ENCODE measurements around the gene PIH1D1.

Gene PIH1D1

DNA sequence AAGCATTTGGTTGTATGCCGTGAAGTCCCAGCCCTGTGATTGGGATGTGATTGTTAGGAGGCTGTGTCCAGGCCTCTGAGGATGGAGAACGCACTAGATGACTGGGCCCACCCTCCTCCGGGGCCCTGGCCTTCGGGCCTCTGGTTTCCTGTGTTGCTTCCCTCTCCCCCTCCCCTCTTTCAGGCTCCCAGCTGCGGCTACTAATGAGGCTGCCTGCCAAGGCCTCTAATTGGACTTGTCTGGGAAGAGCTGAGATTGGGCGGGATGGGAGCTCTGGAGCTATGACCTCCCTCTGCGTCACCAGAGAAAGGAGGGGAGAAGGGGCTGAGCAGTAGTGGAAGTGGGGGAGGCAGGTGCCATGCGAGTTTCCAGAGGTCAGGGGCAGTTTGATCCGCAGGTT, 38.3 kb downstream of the PIH1D1 start:
- no peak overlapping the region for H3K4me3 ChIP-seq (ENCODE audit: insufficient read length, low read depth)
- no peaks in the 10 kb centered on the region for H3K27me3 ChIP-seq (ENCODE audit: insufficient read depth, insufficient read length)

DNA sequence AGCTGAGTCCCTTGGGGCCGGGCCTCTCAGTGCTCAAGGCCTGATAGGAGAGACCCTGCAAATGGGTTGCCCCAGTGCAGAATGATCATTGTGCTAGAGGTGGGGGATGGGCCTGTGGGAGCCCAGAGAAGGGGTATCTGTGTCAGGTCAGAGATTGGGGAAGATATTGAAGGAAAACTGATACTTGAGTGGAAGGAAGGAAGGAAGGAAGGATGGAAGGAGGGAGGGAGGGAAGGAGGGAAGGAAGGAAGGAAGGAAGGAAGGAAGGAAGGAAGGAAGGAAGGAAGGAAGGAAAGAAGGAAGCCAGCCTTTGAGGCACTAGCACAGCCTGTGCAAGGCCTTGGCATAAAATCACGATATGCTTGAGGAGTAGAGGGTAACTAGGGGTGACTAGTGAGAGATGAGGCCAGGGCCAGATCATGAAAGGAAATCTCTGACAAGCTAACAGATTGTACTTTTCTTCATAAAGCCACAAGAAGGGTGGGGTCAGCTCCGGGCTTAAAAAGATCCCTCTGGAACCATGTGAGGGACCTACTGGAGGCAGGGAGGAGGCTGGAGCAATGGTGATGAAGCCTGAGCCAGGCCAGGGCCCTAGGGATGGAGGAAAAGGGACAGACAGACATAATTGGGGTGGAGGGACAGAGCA, 39.8 kb downstream of the PIH1D1 start:
- no peaks in the 10 kb centered on the region for H3K9me3 ChIP-seq (ENCODE audit: insufficient read depth, low read length)
- no peaks in the 10 kb centered on the region for H3K27me3 ChIP-seq (ENCODE audit: insufficient read depth, insufficient read length)
- H3K4me1 ChIP-seq (ENCODE audit: insufficient read depth, insufficient read length): peaks cover 21% of the 10 kb centered on the region
- TF ChIP-seq ZNF274 (IDR thresholded peaks at IDR 0.05; ENCODE audit: low read depth, low read length) (no peak), YY1 (IDR thresholded peaks at IDR 0.05; ENCODE audit: insufficient read depth, insufficient read length) (no peak), SUZ12 (IDR thresholded peaks at IDR 0.05; ENCODE audit: extremely low read depth, insufficient read depth, insufficient read length) (no peak)
- no peak for DNase-seq (ENCODE audit: low read depth, low spot score)
- no peaks in the 10 kb centered on the region for H3K36me3 ChIP-seq (ENCODE audit: insufficient read depth, insufficient read length, low read length)
- H3K4me3 ChIP-seq (ENCODE audit: insufficient read length, low read depth): no peak overlapping the region
- no peak overlapping the region for H3K9ac ChIP-seq (ENCODE audit: insufficient read length, low read depth)

More for the DNA sequence above, 38.3 kb downstream of the PIH1D1 start:
- H3K9ac ChIP-seq (ENCODE audit: insufficient read length, low read depth): no peak overlapping the region
- H3K9me3 ChIP-seq (ENCODE audit: insufficient read depth, low read length): no peaks in the 10 kb centered on the region
- no peaks in the 10 kb centered on the region for H3K36me3 ChIP-seq (ENCODE audit: insufficient read depth, insufficient read length, low read length)
- DNase-seq (ENCODE audit: low read depth, low spot score): no peak
- H3K4me1 ChIP-seq (ENCODE audit: insufficient read depth, insufficient read length): peaks cover 25% of the 10 kb centered on the region
- TF ChIP-seq YY1 (IDR thresholded peaks at IDR 0.05; ENCODE audit: insufficient read depth, insufficient read length) (no peak), SUZ12 (IDR thresholded peaks at IDR 0.05; ENCODE audit: extremely low read depth, insufficient read depth, insufficient read length) (no peak), ZNF274 (IDR thresholded peaks at IDR 0.05; ENCODE audit: low read depth, low read length) (no peak)

DNA sequence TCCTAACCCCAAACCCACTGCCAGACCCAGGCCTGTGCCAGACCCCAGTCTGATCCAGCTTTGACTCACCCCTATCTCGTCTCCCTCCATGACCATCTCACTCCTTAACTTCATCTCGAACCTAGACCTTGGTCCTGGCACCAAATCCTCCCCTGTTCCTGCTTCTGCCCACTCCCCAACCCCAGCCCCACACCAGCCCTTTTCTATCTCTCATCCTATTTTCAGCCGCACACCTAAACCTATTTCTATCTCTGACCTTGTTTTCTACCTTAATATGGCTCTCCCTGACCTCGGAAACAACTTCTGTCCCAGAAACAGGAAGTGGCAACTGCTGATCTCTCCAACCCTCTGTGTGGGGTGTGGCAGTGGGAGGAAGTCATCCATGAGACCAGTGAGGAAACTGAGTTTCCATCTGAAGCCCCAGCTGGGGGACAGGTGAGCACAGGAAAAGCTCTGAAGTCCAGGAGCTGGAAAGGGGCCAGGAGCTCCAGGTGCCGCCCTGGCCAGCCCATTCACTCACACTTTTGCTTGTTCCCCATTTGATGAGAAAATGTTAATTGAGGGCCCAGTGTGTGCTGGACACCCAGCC, 42.1 kb downstream of the PIH1D1 start:
- Histone ChIP-seq H3K4me1 (ENCODE audit: insufficient read depth, insufficient read length) (peaks cover 15% of the 10 kb centered on the region), H3K9me3 (ENCODE audit: insufficient read depth, low read length) (no peaks in the 10 kb centered on the region), H3K27me3 (ENCODE audit: insufficient read depth, insufficient read length) (no peaks in the 10 kb centered on the region), H3K36me3 (ENCODE audit: insufficient read depth, insufficient read length, low read length) (no peaks in the 10 kb centered on the region), H3K4me3 (ENCODE audit: insufficient read length, low read depth) (no peak overlapping the region), H3K9ac (ENCODE audit: insufficient read length, low read depth) (no peak overlapping the region)
- TF ChIP-seq ZNF274 (IDR thresholded peaks at IDR 0.05; ENCODE audit: low read depth, low read length): no peak
- TF ChIP-seq YY1 (IDR thresholded peaks at IDR 0.05; ENCODE audit: insufficient read depth, insufficient read length): no peak
- no peak for TF ChIP-seq SUZ12 (IDR thresholded peaks at IDR 0.05; ENCODE audit: extremely low read depth, insufficient read depth, insufficient read length)
- no peak for DNase-seq (ENCODE audit: low read depth, low spot score)

DNA sequence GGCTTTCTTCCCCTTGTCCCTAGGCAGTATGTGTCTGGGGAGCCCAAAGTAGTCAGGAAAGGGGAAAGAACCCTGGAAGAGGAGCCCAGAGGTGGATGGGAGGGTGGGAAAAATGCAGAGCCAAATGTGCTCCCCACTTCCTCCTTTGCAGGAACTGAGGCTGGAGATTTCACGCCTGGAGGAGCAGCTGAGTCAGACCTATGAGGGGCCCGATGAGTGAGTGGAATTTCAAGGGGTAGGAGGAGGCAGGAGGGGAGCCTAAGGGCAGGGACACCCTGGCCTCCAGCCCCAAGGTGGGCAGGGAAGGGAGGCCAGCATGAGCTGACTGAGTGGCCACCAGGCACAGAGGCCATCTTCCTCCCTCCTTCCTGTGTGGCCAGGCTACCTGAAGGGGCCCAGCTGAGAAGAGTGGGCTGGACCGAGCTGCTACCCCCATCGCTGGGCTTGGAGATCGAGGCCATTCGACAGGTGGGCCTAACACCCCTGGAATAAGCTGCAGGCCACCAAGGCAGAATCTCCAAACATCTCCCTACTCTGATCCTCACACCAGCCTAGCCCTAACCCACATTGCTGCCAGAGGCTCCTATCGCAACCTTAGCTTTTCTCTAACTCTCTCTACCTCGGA, 42.7 kb downstream of the PIH1D1 start:
- no peak for DNase-seq (ENCODE audit: low read depth, low spot score)
- no peak overlapping the region for H3K9ac ChIP-seq (ENCODE audit: insufficient read length, low read depth)
- no peak overlapping the region for H3K4me3 ChIP-seq (ENCODE audit: insufficient read length, low read depth)
- H3K9me3 ChIP-seq (ENCODE audit: insufficient read depth, low read length): no peaks in the 10 kb centered on the region
- no peaks in the 10 kb centered on the region for H3K27me3 ChIP-seq (ENCODE audit: insufficient read depth, insufficient read length)
- no peaks in the 10 kb centered on the region for H3K36me3 ChIP-seq (ENCODE audit: insufficient read depth, insufficient read length, low read length)
- TF ChIP-seq SUZ12 (IDR thresholded peaks at IDR 0.05; ENCODE audit: extremely low read depth, insufficient read depth, insufficient read length) (no peak), YY1 (IDR thresholded peaks at IDR 0.05; ENCODE audit: insufficient read depth, insufficient read length) (no peak), ZNF274 (IDR thresholded peaks at IDR 0.05; ENCODE audit: low read depth, low read length) (no peak)
- H3K4me1 ChIP-seq (ENCODE audit: insufficient read depth, insufficient read length): peaks cover 20% of the 10 kb centered on the region

DNA sequence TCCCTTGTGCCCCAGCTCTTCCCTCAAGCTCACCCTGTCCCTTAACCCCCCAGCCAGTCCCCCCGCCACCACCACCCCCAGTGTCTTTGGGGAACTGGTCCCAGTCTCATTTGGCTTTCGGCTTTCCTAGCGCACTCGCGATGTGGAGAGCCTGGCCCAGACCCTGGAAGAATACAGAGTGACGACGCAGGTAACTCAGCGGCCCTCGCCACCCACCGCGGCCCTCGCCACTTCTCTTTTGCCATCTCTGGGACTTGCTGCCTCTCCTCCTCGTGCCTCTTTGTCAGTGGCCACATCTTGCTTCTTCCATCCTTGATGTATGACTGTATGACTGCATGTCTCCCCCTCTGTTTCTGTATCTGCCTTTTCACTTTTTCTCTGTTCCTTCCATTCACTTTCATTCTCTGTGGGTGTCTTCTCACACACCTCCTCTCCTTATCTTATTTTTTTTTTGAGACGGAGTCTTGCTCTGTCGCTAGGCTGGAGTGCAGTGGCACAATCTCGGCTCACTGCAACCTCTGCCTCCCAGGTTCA, 44.1 kb downstream of the PIH1D1 start:
- Histone ChIP-seq H3K36me3 (ENCODE audit: insufficient read depth, insufficient read length, low read length) (no peaks in the 10 kb centered on the region), H3K4me3 (ENCODE audit: insufficient read length, low read depth) (no peak overlapping the region), H3K9ac (ENCODE audit: insufficient read length, low read depth) (no peak overlapping the region), H3K4me1 (ENCODE audit: insufficient read depth, insufficient read length) (peaks cover 15% of the 10 kb centered on the region), H3K27me3 (ENCODE audit: insufficient read depth, insufficient read length) (no peaks in the 10 kb centered on the region), H3K9me3 (ENCODE audit: insufficient read depth, low read length) (no peaks in the 10 kb centered on the region)
- DNase-seq (ENCODE audit: low read depth, low spot score): no peak
- TF ChIP-seq ZNF274 (IDR thresholded peaks at IDR 0.05; ENCODE audit: low read depth, low read length): no peak
- no peak for TF ChIP-seq YY1 (IDR thresholded peaks at IDR 0.05; ENCODE audit: insufficient read depth, insufficient read length)
- TF ChIP-seq SUZ12 (IDR thresholded peaks at IDR 0.05; ENCODE audit: extremely low read depth, insufficient read depth, insufficient read length): no peak

DNA sequence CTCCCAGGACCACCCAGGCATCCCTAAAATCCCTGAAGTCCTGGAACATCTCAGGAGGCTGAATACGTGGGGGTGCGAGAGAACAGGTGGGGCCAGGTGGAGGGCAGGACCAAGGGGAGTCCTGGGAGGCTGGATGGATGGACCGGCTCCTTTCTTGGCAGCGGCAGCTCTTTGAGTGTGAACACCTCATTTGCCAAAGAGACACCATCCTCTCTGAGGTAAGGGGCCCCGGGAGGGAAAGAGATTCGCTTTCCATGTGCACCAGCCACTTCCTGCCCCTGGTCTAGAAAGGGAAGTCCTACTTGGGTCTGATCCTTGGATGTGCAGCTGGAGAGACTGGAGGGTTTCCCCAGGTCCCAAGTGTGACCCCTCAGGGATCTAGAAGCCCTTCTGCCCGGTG, 44.5 kb downstream of the PIH1D1 start:
- Histone ChIP-seq H3K27me3 (ENCODE audit: insufficient read depth, insufficient read length) (no peaks in the 10 kb centered on the region), H3K9me3 (ENCODE audit: insufficient read depth, low read length) (no peaks in the 10 kb centered on the region), H3K36me3 (ENCODE audit: insufficient read depth, insufficient read length, low read length) (no peaks in the 10 kb centered on the region), H3K9ac (ENCODE audit: insufficient read length, low read depth) (no peak overlapping the region), H3K4me3 (ENCODE audit: insufficient read length, low read depth) (no peak overlapping the region), H3K4me1 (ENCODE audit: insufficient read depth, insufficient read length) (peaks cover 15% of the 10 kb centered on the region)
- TF ChIP-seq YY1 (IDR thresholded peaks at IDR 0.05; ENCODE audit: insufficient read depth, insufficient read length): no peak
- TF ChIP-seq ZNF274 (IDR thresholded peaks at IDR 0.05; ENCODE audit: low read depth, low read length): no peak
- no peak for TF ChIP-seq SUZ12 (IDR thresholded peaks at IDR 0.05; ENCODE audit: extremely low read depth, insufficient read depth, insufficient read length)
- no peak for DNase-seq (ENCODE audit: low read depth, low spot score)

Measured in NT2/D1 (cell line).